HG02943 (cell line): ENCODE results near the gene OTOGL.
"Not testable (repeated sequence)": the region's sequence is repeated elsewhere in the genome, so short reads cannot be mapped to it uniquely, and the experiment has no call there.

Source experiments
- ATAC-seq: cut with Tn5 transposase; IDR thresholded peaks from one replicate; pipeline ENCODE4 v1.9.1; 2021; ENCODE audit warnings: mild to moderate bottlenecking, low read depth, moderate library complexity; ENCODE audit not compliant: unreplicated experiment

Gene OTOGL

GRCh38 chr12:80269803-80270552, 170.6 kb downstream of the OTOGL start:
- no peak for ATAC-seq

GRCh38 chr12:80271780-80272179, 172.4 kb downstream of the OTOGL start:
- ATAC-seq = no peak

- ATAC-seq = no peak
Observed at GRCh38 chr12:80272387-80272915, 173.1 kb downstream of the OTOGL start.

- no peak for ATAC-seq
Observed at GRCh38 chr12:80273144-80273543, 173.8 kb downstream of the OTOGL start.

GRCh38 chr12:80277732-80278131, 178.4 kb downstream of the OTOGL start:
- no peak for ATAC-seq

- no peak for ATAC-seq
Observed at GRCh38 chr12:80282226-80282625, 182.9 kb downstream of the OTOGL start.

GRCh38 chr12:80282761-80283160, 183.4 kb downstream of the OTOGL start:
- ATAC-seq = no peak

GRCh38 chr12:80291108-80291754, 191.9 kb downstream of the OTOGL start:
- no peak for ATAC-seq

- no peak for ATAC-seq
Observed at GRCh38 chr12:80293347-80293746, 194.0 kb downstream of the OTOGL start.

GRCh38 chr12:80293759-80294158, 194.4 kb downstream of the OTOGL start:
- ATAC-seq = no peak

- ATAC-seq = no peak
Observed at GRCh38 chr12:80299219-80299618, 199.9 kb downstream of the OTOGL start.

GRCh38 chr12:80299976-80300375, 200.6 kb downstream of the OTOGL start:
- ATAC-seq = no peak

- not testable (repeated sequence) for ATAC-seq
Observed at GRCh38 chr12:80307436-80307835, 208.1 kb downstream of the OTOGL start.

GRCh38 chr12:80313209-80313608, 213.9 kb downstream of the OTOGL start:
- ATAC-seq = no peak

- no peak for ATAC-seq
Observed at GRCh38 chr12:80314741-80315140, 215.4 kb downstream of the OTOGL start.

- ATAC-seq = no peak
Observed at GRCh38 chr12:80316222-80316621, 216.9 kb downstream of the OTOGL start.

GRCh38 chr12:80317307-80317706, 218.0 kb downstream of the OTOGL start:
- ATAC-seq = no peak

- no peak for ATAC-seq
Observed at GRCh38 chr12:80317899-80318298, 218.6 kb downstream of the OTOGL start.

GRCh38 chr12:80320121-80320678, 220.9 kb downstream of the OTOGL start:
- ATAC-seq = no peak

- ATAC-seq = no peak
Observed at GRCh38 chr12:80321653-80322052, 222.3 kb downstream of the OTOGL start.

GRCh38 chr12:80325167-80325959, 226.0 kb downstream of the OTOGL start:
- ATAC-seq = no peak
